Gastrocnemius medialis (tissue), 4 donors: ENCODE data around the gene LDLRAD4. TPM values are rescaled to one million over a fixed set of nuclear protein-coding genes. Genes with fewer than 3 reads are reported as not detected.

Experiments used
- ATAC-seq, 2 donors: fragments of 150-250 bp; one replicate each; pipeline ENCODE4 v1.9.1; 2016
- DNase-seq, 2 donors: peaks; one replicate each; pipeline ENCODE4 v3.0.0-alpha.2; 2019
- H3K27ac ChIP-seq, 4 donors: fragments of 200-600 bp; sonication (generic); 1 replicate in 1 of 4; 2 replicates in 3 of 4; pipeline ENCODE4 v1.5.1; 2016 to 2018; ENCODE audit warnings: mild to moderate bottlenecking in 2 of 4, moderate library complexity in 1 of 4
- H3K27me3 ChIP-seq, 3 donors: fragments of 200-600 bp; sonication (generic) in 2 of 3; 1 replicate in 1 of 3; 2 replicates in 2 of 3; pipeline versions ENCODE4 v1.5.1 to v1.6.0; 2016 to 2019; ENCODE audit warnings: mild to moderate bottlenecking in 1 of 3, moderate library complexity in 1 of 3
- H3K36me3 ChIP-seq, 2 donors: fragments of 200-600 bp; sonication (generic) in 1 of 2; one replicate each; pipeline ENCODE4 v1.5.1; 2017 to 2018
- H3K4me1 ChIP-seq, 2 donors: fragments of 200-600 bp; sonication (generic) in 1 of 2; one replicate each; pipeline ENCODE4 v1.5.1; 2016 to 2017; ENCODE audit warnings: mild to moderate bottlenecking in 2 of 2
- H3K4me3 ChIP-seq, 4 donors: fragments of 200-600 bp; sonication (generic) in 3 of 4; 1 replicate in 1 of 4; 2 replicates in 3 of 4; pipeline ENCODE4 v1.5.1; 2016 to 2019; ENCODE audit warnings: mild to moderate bottlenecking in 2 of 4
- H3K9me3 ChIP-seq, 3 donors: fragments of 200-600 bp; sonication (generic) in 2 of 3; 1 replicate in 1 of 3; 2 replicates in 2 of 3; pipeline ENCODE4 v1.5.1; 2016 to 2019
- POLR2A ChIP-seq, 2 donors: fragments of 450-650 bp; IDR thresholded peaks; one replicate each; pipeline ENCODE4 v1.6.1; 2017; ENCODE audit warnings: antibody characterized with exemption in 2 of 2, mild to moderate bottlenecking in 2 of 2, moderate library complexity in 2 of 2
- in situ Hi-C, 4 donors: fragments of 200-750 bp; cut with MboI; loops; one replicate each; pipeline versions ENCODE4 v1.15.0 to v1.8.0; 2017; ENCODE audit warnings: low sequenced_read_pairs in 4 of 4
- intact Hi-C: fragments of 100-400 bp; cut with DNase I; formaldehyde crosslinking; loops from one replicate; pipeline ENCODE4 v1.15.1; 2023; ENCODE audit warnings: low total_unique reads
- total RNA-seq, 4 donors: library from RNA; depleted of rRNA; stranded (reverse); fragments of >200 nt; gene quantifications; one replicate each; pipeline versions ENCODE4 v1.1.0 to v1.2.3, GENCODE V29; 2016
- TF ChIP-seq, protein P1 (sequence below), 5 experiments: fragments of 450-650 bp in 3 of 5; fragments of 200-600 bp in 2 of 5; sonication (generic) in 2 of 5; IDR thresholded peaks in 4 of 5; conservative IDR thresholded peaks in 1 of 5; 1 replicate in 4 of 5; 2 replicates in 1 of 5; pipeline ENCODE4 v1.5.1; 2016 to 2019; ENCODE audit warnings: antibody characterized with exemption in 5 of 5, mild to moderate bottlenecking in 3 of 5, moderate library complexity in 3 of 5

The LDLRAD4 gene
- total RNA-seq, 4 donors from 2014 or later, result 3.9 to 11.1 (median 6.5) TPM

GRCh38 chr18:13613591-13614501 lies 395.3 kb downstream of the LDLRAD4 start:
- intact Hi-C loops, result loop anchor here (5.0 kb wide), 3 partner anchors 57 to 392 kb away; no protein-coding TSS in a partner anchor
- no peak for ATAC-seq
- peak overlapping the region in 3 of 4 donors; percentile 64 to 86 (median 72) for H3K27ac ChIP-seq
- no peak for DNase-seq
- no peak for TF ChIP-seq POLR2A (IDR thresholded peaks at IDR 0.05)
- TF ChIP-seq, protein P1, sequence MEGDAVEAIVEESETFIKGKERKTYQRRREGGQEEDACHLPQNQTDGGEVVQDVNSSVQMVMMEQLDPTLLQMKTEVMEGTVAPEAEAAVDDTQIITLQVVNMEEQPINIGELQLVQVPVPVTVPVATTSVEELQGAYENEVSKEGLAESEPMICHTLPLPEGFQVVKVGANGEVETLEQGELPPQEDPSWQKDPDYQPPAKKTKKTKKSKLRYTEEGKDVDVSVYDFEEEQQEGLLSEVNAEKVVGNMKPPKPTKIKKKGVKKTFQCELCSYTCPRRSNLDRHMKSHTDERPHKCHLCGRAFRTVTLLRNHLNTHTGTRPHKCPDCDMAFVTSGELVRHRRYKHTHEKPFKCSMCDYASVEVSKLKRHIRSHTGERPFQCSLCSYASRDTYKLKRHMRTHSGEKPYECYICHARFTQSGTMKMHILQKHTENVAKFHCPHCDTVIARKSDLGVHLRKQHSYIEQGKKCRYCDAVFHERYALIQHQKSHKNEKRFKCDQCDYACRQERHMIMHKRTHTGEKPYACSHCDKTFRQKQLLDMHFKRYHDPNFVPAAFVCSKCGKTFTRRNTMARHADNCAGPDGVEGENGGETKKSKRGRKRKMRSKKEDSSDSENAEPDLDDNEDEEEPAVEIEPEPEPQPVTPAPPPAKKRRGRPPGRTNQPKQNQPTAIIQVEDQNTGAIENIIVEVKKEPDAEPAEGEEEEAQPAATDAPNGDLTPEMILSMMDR (IDR thresholded peaks at IDR 0.05 in 4 of 5, conservative IDR thresholded peaks at IDR 0.05 in 1 of 5), result no peak
- in situ Hi-C loops, result no loop called here
- H3K36me3 ChIP-seq, result no peaks in the 10 kb centered on the region
- no peaks in the 10 kb centered on the region for H3K27me3 ChIP-seq
- peaks cover 31 to 32% of the 10 kb centered on the region in 2 donors for H3K4me1 ChIP-seq
- no peaks in the 10 kb centered on the region for H3K9me3 ChIP-seq
- H3K4me3 ChIP-seq, result no peak overlapping the region

- Histone ChIP-seq H3K4me3 (peak overlapping the region in 1 of 4 donors; percentile 30), H3K4me1 (peaks cover 31 to 32% of the 10 kb centered on the region in 2 donors), H3K27ac (peak overlapping the region; percentile 64 to 86 (median 76)), H3K9me3 (no peaks in the 10 kb centered on the region), H3K27me3 (no peaks in the 10 kb centered on the region), H3K36me3 (no peaks in the 10 kb centered on the region)
- ATAC-seq (peak in 1 of 2 donors; percentile 3), DNase-seq (no peak)
- in situ Hi-C loops, result no loop called here
- intact Hi-C loops, result loop anchor here (1.0 to 5.0 kb wide), 4 partner anchors 57 to 392 kb away; partner anchors contain the start of genes FAM210A and RNMT
- no peak for TF ChIP-seq POLR2A (IDR thresholded peaks at IDR 0.05)
- TF ChIP-seq, protein P1 (IDR thresholded peaks at IDR 0.05 in 4 of 5, conservative IDR thresholded peaks at IDR 0.05 in 1 of 5), result no peak
Observed at GRCh38 chr18:13614641-13615288, 396.2 kb downstream of the LDLRAD4 start.

GRCh38 chr18:13615432-13615861 lies 396.9 kb downstream of the LDLRAD4 start:
- ATAC-seq, result peak; percentile 87 to 91
- Histone ChIP-seq H3K9me3 (no peaks in the 10 kb centered on the region), H3K36me3 (no peaks in the 10 kb centered on the region), H3K4me3 (peak overlapping the region in 1 of 4 donors; percentile 30), H3K4me1 (peaks cover 27 to 30% of the 10 kb centered on the region in 2 donors), H3K27ac (peak overlapping the region; percentile 64 to 86 (median 76)), H3K27me3 (no peaks in the 10 kb centered on the region)
- peak in 1 of 2 donors; percentile 30 for DNase-seq
- in situ Hi-C loops, result no loop called here
- no peak for TF ChIP-seq POLR2A (IDR thresholded peaks at IDR 0.05)
- TF ChIP-seq, protein P1 (IDR thresholded peaks at IDR 0.05 in 4 of 5, conservative IDR thresholded peaks at IDR 0.05 in 1 of 5), result no peak
- intact Hi-C loops, result loop anchor here (1.0 kb wide), 1 partner anchor 111 kb away; the partner anchor contains the start of genes FAM210A and RNMT

- Histone ChIP-seq H3K27ac (peak overlapping the region in 3 of 4 donors; percentile 64 to 86 (median 81)), H3K4me3 (no peak overlapping the region), H3K4me1 (peaks cover 22 to 25% of the 10 kb centered on the region in 2 donors), H3K27me3 (no peaks in the 10 kb centered on the region), H3K9me3 (no peaks in the 10 kb centered on the region), H3K36me3 (peaks cover 0 to under 1% of the 10 kb centered on the region in 2 donors)
- DNase-seq (no peak), ATAC-seq (no peak)
- in situ Hi-C loops, result no loop called here
- TF ChIP-seq, protein P1 (IDR thresholded peaks at IDR 0.05 in 4 of 5, conservative IDR thresholded peaks at IDR 0.05 in 1 of 5), result no peak
- TF ChIP-seq POLR2A (IDR thresholded peaks at IDR 0.05), result no peak
- intact Hi-C loops, result no loop called here
Observed at GRCh38 chr18:13616041-13616440, 397.5 kb downstream of the LDLRAD4 start.
